Epithelial cell of proximal tubule (primary cell): Measurements from ENCODE around the gene TARDBP. TPM values are rescaled to one million over a fixed set of nuclear protein-coding genes. Genes with fewer than 3 reads are reported as not detected.

Experiments
- DNase-seq: peaks from one replicate; pipeline ENCODE4 v3.0.0-alpha.2; 2011; ENCODE audit warnings: low read depth
- H3K4me3 ChIP-seq: 2 replicates; pipeline ENCODE4 v1.5.1; 2011; ENCODE audit warnings: low read depth, mild to moderate bottlenecking, low read length
- total RNA-seq: library from RNA; depleted of rRNA; stranded (reverse); fragments of >200 nt; gene quantifications from 2 replicates; pipeline ENCODE4 v1.2.3, GENCODE V29; 2015
- TF ChIP-seq, protein P1 (sequence below): conservative IDR thresholded peaks from 2 replicates; pipeline ENCODE4 v1.5.1; 2012; ENCODE audit warnings: low read depth, mild to moderate bottlenecking, low read length

TARDBP gene
- total RNA-seq, 1 donor from 2014 or later: 109 TPM

DNA sequence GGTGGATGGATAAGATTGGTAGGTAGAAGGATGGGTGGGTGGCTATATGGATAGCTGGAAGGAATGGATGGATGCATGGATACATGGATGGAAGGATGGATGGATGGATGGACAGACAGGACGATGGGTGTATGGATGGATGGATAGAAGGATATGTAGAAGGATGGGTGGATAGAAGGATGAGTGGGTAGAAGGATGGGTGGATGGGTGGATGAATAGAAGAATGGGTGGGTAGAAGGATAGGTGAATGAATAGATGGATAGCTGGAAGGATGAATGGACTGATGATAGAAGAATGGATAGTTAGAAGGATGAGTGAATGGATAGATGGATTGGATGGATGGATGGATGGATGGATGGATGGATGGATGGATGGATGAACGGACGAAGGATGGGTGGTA lies 29.6 kb downstream of the TARDBP start:
- H3K4me3 ChIP-seq: no peak overlapping the region
- DNase-seq: no peak
- TF ChIP-seq, protein P1, sequence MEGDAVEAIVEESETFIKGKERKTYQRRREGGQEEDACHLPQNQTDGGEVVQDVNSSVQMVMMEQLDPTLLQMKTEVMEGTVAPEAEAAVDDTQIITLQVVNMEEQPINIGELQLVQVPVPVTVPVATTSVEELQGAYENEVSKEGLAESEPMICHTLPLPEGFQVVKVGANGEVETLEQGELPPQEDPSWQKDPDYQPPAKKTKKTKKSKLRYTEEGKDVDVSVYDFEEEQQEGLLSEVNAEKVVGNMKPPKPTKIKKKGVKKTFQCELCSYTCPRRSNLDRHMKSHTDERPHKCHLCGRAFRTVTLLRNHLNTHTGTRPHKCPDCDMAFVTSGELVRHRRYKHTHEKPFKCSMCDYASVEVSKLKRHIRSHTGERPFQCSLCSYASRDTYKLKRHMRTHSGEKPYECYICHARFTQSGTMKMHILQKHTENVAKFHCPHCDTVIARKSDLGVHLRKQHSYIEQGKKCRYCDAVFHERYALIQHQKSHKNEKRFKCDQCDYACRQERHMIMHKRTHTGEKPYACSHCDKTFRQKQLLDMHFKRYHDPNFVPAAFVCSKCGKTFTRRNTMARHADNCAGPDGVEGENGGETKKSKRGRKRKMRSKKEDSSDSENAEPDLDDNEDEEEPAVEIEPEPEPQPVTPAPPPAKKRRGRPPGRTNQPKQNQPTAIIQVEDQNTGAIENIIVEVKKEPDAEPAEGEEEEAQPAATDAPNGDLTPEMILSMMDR: no peak

DNA sequence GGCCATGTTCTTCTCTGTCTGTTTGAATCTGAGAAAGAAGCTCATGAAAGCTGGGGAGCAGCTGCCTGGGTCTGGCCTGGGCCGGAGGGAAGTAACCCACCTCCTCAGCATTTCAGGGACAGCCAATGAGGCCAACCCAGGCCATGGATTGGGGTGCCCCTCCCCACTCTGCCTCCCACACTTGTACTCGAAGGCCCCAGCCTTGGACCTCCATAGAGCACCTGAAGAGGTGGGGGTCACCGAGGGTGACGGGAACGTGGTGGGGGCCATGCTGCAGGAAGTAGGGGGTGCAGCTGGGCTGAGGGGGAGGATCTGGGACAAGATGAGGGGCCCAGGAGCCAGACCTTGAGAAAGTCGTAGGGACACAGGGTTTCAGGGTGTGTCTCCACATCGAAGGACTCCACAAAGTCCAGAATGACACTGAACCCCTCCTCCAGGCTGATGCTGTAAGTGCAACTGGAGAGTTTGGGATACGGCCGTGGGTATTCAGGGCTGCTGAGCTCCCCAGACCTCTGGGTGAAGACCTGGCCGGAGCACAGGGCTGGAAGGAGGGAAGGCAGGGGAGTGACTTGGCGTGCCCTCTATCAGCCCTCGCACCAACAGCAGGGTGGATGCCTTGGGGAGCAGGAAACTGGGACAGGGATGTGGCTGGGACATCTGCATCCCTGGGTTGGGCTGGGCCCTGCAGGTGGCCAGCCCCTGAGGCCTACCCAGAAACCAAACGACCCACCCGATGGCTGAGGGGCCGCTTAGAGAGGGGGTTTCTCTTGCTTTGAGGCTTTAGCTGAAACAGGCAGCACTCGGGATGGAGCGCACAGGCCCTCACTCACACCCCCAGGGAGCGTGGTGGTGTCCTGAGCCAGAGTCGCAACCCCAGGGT lies 30.8 kb downstream of the TARDBP start:
- H3K4me3 ChIP-seq: no peak overlapping the region
- DNase-seq: no peak
- TF ChIP-seq, protein P1: no peak

DNA sequence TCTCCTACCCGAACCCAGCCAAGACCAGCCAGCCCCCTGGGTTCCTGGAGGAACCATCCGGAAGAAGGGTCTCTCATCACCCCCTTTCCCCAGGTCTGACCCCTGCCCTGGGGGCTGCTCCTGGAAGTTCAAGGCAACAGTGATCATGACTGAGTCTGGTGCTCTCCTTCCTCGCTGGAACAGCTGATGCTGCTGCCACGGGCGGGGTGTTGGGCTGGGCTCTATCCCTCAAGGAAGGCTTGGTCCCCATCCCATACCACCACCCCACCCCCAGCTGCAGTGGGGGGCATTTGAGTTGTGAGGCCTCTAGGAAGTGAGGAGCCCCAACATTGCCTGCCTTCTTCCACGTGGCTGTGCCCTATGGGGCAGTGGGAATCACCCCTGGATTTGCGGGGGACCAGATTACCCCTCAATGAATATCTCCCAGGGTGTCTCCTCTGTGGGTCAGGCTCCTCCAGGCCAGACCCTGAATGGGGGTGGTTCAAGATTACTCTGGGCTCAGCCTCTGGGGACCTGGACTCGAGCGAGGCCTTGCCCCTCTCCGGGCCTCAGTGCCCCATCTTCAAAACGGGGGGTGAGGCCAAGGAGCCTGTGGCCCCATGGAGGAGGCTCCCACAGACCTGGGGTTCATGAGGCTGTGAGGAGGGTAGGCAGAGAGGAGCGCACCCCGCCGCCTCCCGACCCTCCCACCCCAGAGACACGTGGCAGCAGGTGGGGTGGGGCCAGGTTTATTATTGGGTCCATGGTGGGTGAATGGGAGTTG lies 31.8 kb downstream of the TARDBP start:
- no peak for DNase-seq
- TF ChIP-seq, protein P1: no peak
- H3K4me3 ChIP-seq: no peak overlapping the region

DNA sequence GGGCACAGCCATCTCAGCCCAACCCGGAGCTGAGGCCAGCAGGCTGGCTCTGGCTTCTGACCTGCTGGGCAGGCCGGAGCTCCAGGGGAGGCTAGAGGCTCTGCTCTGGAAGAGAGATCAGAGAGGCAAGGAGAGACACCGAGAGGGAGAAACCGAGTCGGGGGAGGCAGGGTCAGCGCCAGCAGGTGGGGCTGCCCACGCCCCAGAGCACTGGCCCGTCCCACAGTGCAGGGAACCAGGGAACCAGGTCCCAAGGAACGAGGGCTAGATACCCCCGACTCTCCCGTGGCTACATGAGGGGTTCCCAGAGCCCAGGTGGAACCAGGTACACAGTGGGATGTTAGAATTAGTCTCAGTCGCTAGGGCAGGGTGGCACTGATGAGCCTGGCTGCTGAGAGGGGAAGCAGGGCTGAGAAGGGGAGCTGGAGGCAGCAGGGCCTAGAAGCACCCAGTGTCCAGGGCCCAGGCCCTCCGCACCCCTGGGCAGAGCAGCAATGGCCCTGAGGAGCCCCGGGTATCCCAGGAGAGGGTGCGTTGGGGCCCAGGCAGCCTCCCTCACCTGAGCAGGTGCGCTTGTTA lies 32.5 kb downstream of the TARDBP start:
- TF ChIP-seq, protein P1: no peak
- no peak for DNase-seq
- H3K4me3 ChIP-seq: no peak overlapping the region

DNA sequence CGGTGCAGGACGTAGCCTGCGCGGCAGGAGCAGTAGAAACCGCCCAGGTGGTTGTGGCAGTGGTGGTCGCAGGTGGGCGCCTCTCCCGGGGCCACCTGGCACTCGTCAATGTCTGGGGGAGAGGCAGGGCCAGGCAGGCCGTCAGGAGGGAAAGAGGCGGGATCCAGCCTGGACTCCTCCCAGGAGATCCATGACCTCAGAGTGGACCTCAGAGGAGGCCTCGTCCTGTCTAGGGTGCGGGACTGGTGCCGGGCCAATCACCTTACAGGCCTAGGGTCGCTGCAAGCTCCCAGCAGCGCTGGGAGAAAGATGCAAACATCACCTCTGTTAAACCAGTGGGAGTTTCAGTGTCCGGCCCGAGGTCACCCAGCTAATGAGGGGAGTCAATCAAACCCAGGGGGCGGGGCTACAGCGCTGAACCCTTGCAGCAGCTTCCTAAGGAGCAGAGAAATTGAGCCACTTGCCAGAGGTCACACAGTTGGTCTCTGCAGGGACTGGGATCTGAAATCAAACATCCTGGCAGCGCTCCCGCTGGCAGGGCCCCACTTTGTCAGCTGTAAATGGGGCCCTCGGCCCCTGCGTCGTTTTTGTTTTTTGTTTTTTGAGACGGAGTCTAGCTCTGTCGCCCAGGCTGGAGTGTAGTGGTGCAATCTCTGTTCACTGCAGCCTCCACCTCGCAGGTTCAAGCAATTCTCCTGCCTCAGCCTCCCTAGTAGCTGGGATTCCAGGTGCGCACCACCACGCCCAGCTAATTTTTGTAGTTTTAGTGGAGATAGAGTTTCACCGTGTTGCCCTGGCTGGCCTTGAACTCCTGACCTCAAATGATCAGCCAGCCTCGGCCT lies 33.2 kb downstream of the TARDBP start:
- TF ChIP-seq, protein P1: no peak

DNA sequence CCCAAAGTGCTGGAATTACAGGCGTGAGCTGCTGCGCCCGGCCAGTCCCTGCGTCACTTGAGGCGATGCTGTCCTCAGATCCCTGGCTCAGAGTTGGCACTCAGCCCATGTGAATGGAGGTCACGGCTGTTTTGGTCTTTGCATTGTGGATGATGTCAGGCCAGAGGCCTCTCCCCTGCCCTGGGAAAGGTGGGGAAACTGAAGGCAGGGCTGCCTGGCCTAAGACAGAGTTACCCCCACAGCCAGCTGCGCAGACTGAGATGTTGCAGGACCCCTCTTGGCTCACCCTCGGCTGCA lies 33.8 kb downstream of the TARDBP start:
- no peak for DNase-seq
- H3K4me3 ChIP-seq: no peak overlapping the region
- TF ChIP-seq, protein P1: no peak

More for the DNA sequence above, 33.2 kb downstream of the TARDBP start:
- H3K4me3 ChIP-seq: no peak overlapping the region
- DNase-seq: no peak
